B cell (primary cell): ENCODE data around the gene MYBPC3. TPM values are rescaled to one million over a fixed set of nuclear protein-coding genes. Genes with fewer than 3 reads are reported as not detected.

Experiments
- ATAC-seq: fragments of 200-7000 bp; cut with Tn5 transposase; one replicate; pipeline ENCODE4 v1.10.0; 2021; ENCODE audit warnings: low read depth, mild to moderate bottlenecking, moderate number of reproducible peaks, moderate library complexity
- CTCF ChIA-PET: fragments of 350-600 bp; sonication (Branson Sonifier 250); formaldehyde crosslinking; loops from one replicate; lab custom pipeline; 2021; ENCODE audit warnings: antibody characterized with exemption, inconsistent platforms; lab: Charles Lee
- POLR2A ChIA-PET: fragments of 350-600 bp; sonication (Branson Sonifier 250); formaldehyde crosslinking; loops from one replicate; lab custom pipeline; 2021; ENCODE audit warnings: antibody characterized with exemption; lab: Charles Lee
- DNase-seq: peaks from one replicate; pipeline ENCODE4 v3.0.0; 2013
- H2AFZ ChIP-seq: 2 replicates; pipeline ENCODE4 v1.6.1; 2012; ENCODE audit warnings: mild to moderate bottlenecking, low read depth, low read length; ENCODE audit not compliant: insufficient read depth, poor library complexity, severe bottlenecking
- H3K27ac ChIP-seq, 2 donors: 1 replicate in 1 of 2; 2 replicates in 1 of 2; pipeline ENCODE4 v1.5.1; 2012 to 2013; ENCODE audit warnings: low read length in 2 of 2, mild to moderate bottlenecking in 2 of 2, moderate library complexity in 1 of 2
- H3K27me3 ChIP-seq, 4 experiments: fragments of 200-600 bp in 1 of 4; sonication (generic) in 1 of 4; replicated peaks in 1 of 4; 1 replicate in 2 of 4; 2 replicates in 2 of 4; pipeline versions ENCODE4 v1.6.1 to v1.7.0; 2013 to 2016; ENCODE audit warnings: low read length in 3 of 4, mild to moderate bottlenecking in 2 of 4, mixed read lengths in 1 of 4, moderate library complexity in 1 of 4; ENCODE audit not compliant: insufficient read depth in 4 of 4, control insufficient read depth in 3 of 4; ENCODE audit errors: control extremely low read depth in 1 of 4
- H3K36me3 ChIP-seq, 2 experiments: replicated peaks in 1 of 2; 1 replicate in 1 of 2; 2 replicates in 1 of 2; pipeline versions ENCODE4 v1.6.1 to v1.7.1; 2013; ENCODE audit warnings: low read length in 1 of 2; ENCODE audit not compliant: insufficient read depth in 2 of 2, control insufficient read depth in 1 of 2; ENCODE audit errors: control extremely low read depth in 1 of 2, extremely low read depth in 1 of 2
- H3K4me1 ChIP-seq, 2 donors: fragments of 200-600 bp in 1 of 2; sonication (generic) in 1 of 2; 1 replicate in 1 of 2; 2 replicates in 1 of 2; pipeline versions ENCODE4 v1.5.1 to v1.6.1; 2013 to 2017; ENCODE audit warnings: low read length in 2 of 2; ENCODE audit not compliant: control insufficient read depth in 2 of 2, insufficient read depth in 2 of 2
- H3K4me2 ChIP-seq: replicated peaks from 2 replicates; pipeline ENCODE3; 2012; ENCODE audit warnings: mild to moderate bottlenecking, low read depth, low read length; ENCODE audit not compliant: poor library complexity, severe bottlenecking
- H3K4me3 ChIP-seq, 5 experiments: fragments of 200-600 bp in 1 of 5; sonication (generic) in 1 of 5; 1 replicate in 3 of 5; 2 replicates in 2 of 5; pipeline versions ENCODE4 v1.5.1 to v1.7.0; 2011 to 2016; ENCODE audit warnings: low read length in 4 of 5, mild to moderate bottlenecking in 4 of 5, low read depth in 2 of 5, control low read depth in 1 of 5, moderate library complexity in 1 of 5; ENCODE audit not compliant: insufficient read depth in 1 of 5; ENCODE audit errors: control extremely low read depth in 1 of 5, extremely low read depth in 1 of 5
- H3K79me2 ChIP-seq: fragments of 200-600 bp; sonication (generic); one replicate; pipeline ENCODE4 v1.6.0; 2016; ENCODE audit warnings: low read length; ENCODE audit not compliant: control insufficient read depth, insufficient read depth
- H3K9ac ChIP-seq: fragments of 200-600 bp; sonication (generic); 2 replicates; pipeline ENCODE4 v1.6.1; 2017; ENCODE audit warnings: mild to moderate bottlenecking, low read length, moderate library complexity
- H3K9me3 ChIP-seq, 3 donors: one replicate each; pipeline versions ENCODE4 v1.6.1 to v1.7.1; 2013; ENCODE audit warnings: low read length in 2 of 3; ENCODE audit not compliant: control insufficient read depth in 2 of 3, insufficient read depth in 1 of 3; ENCODE audit errors: control extremely low read depth in 1 of 3
- H4K20me1 ChIP-seq: 2 replicates; pipeline ENCODE4 v1.6.0; 2012; ENCODE audit warnings: mild to moderate bottlenecking, low read length; ENCODE audit not compliant: insufficient read depth, control insufficient read depth, poor library complexity, severe bottlenecking
- H3K27ac Mint-ChIP-seq: one replicate; pipeline ENCODE4 v1.8.0; 2021; ENCODE audit warnings: mixed read lengths
- H3K27me3 Mint-ChIP-seq: one replicate; pipeline ENCODE4 v1.8.0; 2021; ENCODE audit warnings: mixed read lengths
- H3K4me1 Mint-ChIP-seq: one replicate; pipeline ENCODE4 v1.8.0; 2021; ENCODE audit warnings: mixed read lengths
- H3K4me3 Mint-ChIP-seq: one replicate; pipeline ENCODE4 v1.8.0; 2021; ENCODE audit warnings: mixed read lengths
- H3K9me3 Mint-ChIP-seq: one replicate; pipeline ENCODE4 v1.8.0; 2022; ENCODE audit warnings: mixed read lengths; ENCODE audit not compliant: insufficient read depth
- CTCF ChIP-seq: fragments of 200-600 bp; IDR thresholded peaks from one replicate; pipeline ENCODE4 v1.8.0; 2022; ENCODE audit warnings: antibody characterized with exemption, mild to moderate bottlenecking
- EZH2 ChIP-seq: IDR thresholded peaks from 2 replicates; pipeline ENCODE4 v1.6.1; 2012; ENCODE audit warnings: borderline replicate concordance, low read depth, mild to moderate bottlenecking, moderate library complexity, low read length; ENCODE audit not compliant: insufficient read depth, poor library complexity, severe bottlenecking
- WGBS: methylation state at CpG from one replicate; pipeline ENCODE4 v1.1.5; 2013; ENCODE audit warnings: missing lambda C conversion rate; ENCODE audit not compliant: insufficient coverage; 5-methylcytosine and 5-hydroxymethylcytosine counted together
- intact Hi-C: fragments of 100-400 bp; cut with micrococcal nuclease; formaldehyde crosslinking; loops from one replicate; pipeline ENCODE4 v1.10.0; 2022
- polyA plus RNA-seq: library from polyadenylated mRNA; depleted of rRNA; stranded (reverse); fragments of >200 nt; gene quantifications from 2 replicates; pipeline ENCODE4 v1.2.3, GENCODE V29; 2012
- total RNA-seq, 2 donors: library from RNA; stranded (reverse); fragments of 120-200 nt in 1 of 2; gene quantifications; 1 replicate in 1 of 2; 2 replicates in 1 of 2; pipeline versions ENCODE4 v1.2.3 to v1.2.4, GENCODE V29; 2013 to 2022

MYBPC3 gene
- total and polyA plus RNA-seq, 2 donors (not counting 1 experiment from before 2014, with no cell fraction given), result 0.67 to 1.4 TPM

- no peak overlapping the region for H2AFZ ChIP-seq
- CTCF ChIA-PET, result interaction anchor here (0.8 to 2.0 kb wide), 2 partner anchors 15 to 52 kb away, joined by 3 to 7 read pairs; no protein-coding TSS in a partner anchor
- peaks cover 9 to 10% of the 10 kb centered on the region in 2 donors for H3K4me1 ChIP-seq
- H3K4me3 ChIP-seq, result no peak overlapping the region
- H3K4me2 ChIP-seq, result peak overlapping the region; percentile 27
- Mint-ChIP-seq H3K9me3 (no peaks in the 10 kb centered on the region), H3K4me3 (no peak overlapping the region), H3K27ac (peak overlapping the region; percentile 51), H3K27me3 (no peaks in the 10 kb centered on the region), H3K4me1 (peaks cover 23% of the 10 kb centered on the region)
- no peaks in the 10 kb centered on the region for H3K27me3 ChIP-seq
- DNase-seq (no peak), ATAC-seq (no peak)
- H3K36me3 ChIP-seq, result peaks cover 0 to 36% of the 10 kb centered on the region in 2 experiments
- peaks cover 83% of the 10 kb centered on the region for H4K20me1 ChIP-seq
- TF ChIP-seq CTCF, result no peak
- no peak for TF ChIP-seq EZH2
- H3K9ac ChIP-seq, result no peak overlapping the region
- H3K27ac ChIP-seq, result peak overlapping the region in 1 of 2 donors; percentile 44
- peaks cover 0 to 4% (median 0%) of the 10 kb centered on the region in 3 donors for H3K9me3 ChIP-seq
- H3K79me2 ChIP-seq, result peaks cover 65% of the 10 kb centered on the region
- POLR2A ChIA-PET, result no interaction called here
- WGBS, result 82% methylated on average over 6 of the region's 7 CpGs
- intact Hi-C loops, result no loop called here
Observed at GRCh38 chr11:47359162-47359561, 6.7 kb upstream of the MYBPC3 start.

GRCh38 chr11:47358731-47359051 is 6.2 kb upstream of the MYBPC3 start:
- peaks cover 9 to 10% of the 10 kb centered on the region in 2 donors for H3K4me1 ChIP-seq
- H3K4me3 Mint-ChIP-seq, result no peak overlapping the region
- H3K9ac ChIP-seq, result no peak overlapping the region
- H3K27me3 ChIP-seq, result no peaks in the 10 kb centered on the region
- intact Hi-C loops, result no loop called here
- H3K27me3 Mint-ChIP-seq, result no peaks in the 10 kb centered on the region
- peaks cover 0 to 39% of the 10 kb centered on the region in 2 experiments for H3K36me3 ChIP-seq
- no peak overlapping the region for H3K4me3 ChIP-seq
- peaks cover 83% of the 10 kb centered on the region for H4K20me1 ChIP-seq
- H2AFZ ChIP-seq, result no peak overlapping the region
- TF ChIP-seq EZH2, result no peak
- no peak overlapping the region for H3K27ac ChIP-seq
- H3K4me2 ChIP-seq, result no peak overlapping the region
- peaks cover 0 to 4% (median 0%) of the 10 kb centered on the region in 3 donors for H3K9me3 ChIP-seq
- ATAC-seq (no peak), DNase-seq (no peak)
- H3K27ac Mint-ChIP-seq, result peak overlapping the region; percentile 22
- no peaks in the 10 kb centered on the region for H3K9me3 Mint-ChIP-seq
- CTCF ChIA-PET, result no interaction called here
- WGBS, result 99% methylated on average over 13 of the region's 14 CpGs
- POLR2A ChIA-PET, result no interaction called here
- peaks cover 23% of the 10 kb centered on the region for H3K4me1 Mint-ChIP-seq
- H3K79me2 ChIP-seq, result peaks cover 60% of the 10 kb centered on the region
